Loucy (cell line): Measurements from ENCODE around the gene TBC1D2B.
"Not testable (repeated sequence)": the region's sequence is repeated elsewhere in the genome, so short reads cannot be mapped to it uniquely, and the experiment has no call there.

Experiments used
- H2AFZ ChIP-seq: fragments of 200-600 bp; sonication (generic); 2 replicates; pipeline ENCODE4 v1.6.0; 2016; ENCODE audit warnings: antibody characterized with exemption, mild to moderate bottlenecking, low read length, moderate library complexity
- H3F3A ChIP-seq: fragments of 200-600 bp; 2 replicates; pipeline ENCODE4 v1.6.0; 2016; ENCODE audit warnings: antibody characterized with exemption, low read depth, mild to moderate bottlenecking
- H3K27me3 ChIP-seq: fragments of 200-600 bp; sonication (generic); 2 replicates; pipeline ENCODE4 v1.6.1; 2014; ENCODE audit warnings: low read length, mild to moderate bottlenecking; ENCODE audit not compliant: insufficient read depth, poor library complexity, severe bottlenecking
- H3K36me3 ChIP-seq: fragments of 200-600 bp; sonication (generic); 2 replicates; pipeline ENCODE4 v1.6.1; 2016; ENCODE audit warnings: low read length; ENCODE audit not compliant: insufficient read depth
- H3K4me1 ChIP-seq: fragments of 200-600 bp; sonication (generic); 2 replicates; pipeline ENCODE4 v1.5.1; 2014; ENCODE audit warnings: low read length, mild to moderate bottlenecking; ENCODE audit not compliant: insufficient read depth, poor library complexity, severe bottlenecking
- H3K4me2 ChIP-seq: fragments of 200-600 bp; sonication (generic); 2 replicates; pipeline ENCODE4 v1.6.0; 2014; ENCODE audit warnings: antibody characterized with exemption, low read length, low read depth, mild to moderate bottlenecking; ENCODE audit not compliant: poor library complexity, severe bottlenecking
- H3K4me3 ChIP-seq: fragments of 200-600 bp; sonication (generic); 2 replicates; pipeline ENCODE4 v1.5.1; 2014; ENCODE audit warnings: low read length, mild to moderate bottlenecking, mixed read lengths; ENCODE audit not compliant: poor library complexity, severe bottlenecking
- H3K79me2 ChIP-seq: fragments of 200-600 bp; sonication (generic); 2 replicates; pipeline ENCODE4 v1.6.1; 2014; ENCODE audit warnings: low read length; ENCODE audit not compliant: insufficient read depth
- H3K9ac ChIP-seq: fragments of 200-600 bp; sonication (generic); 2 replicates; pipeline ENCODE4 v1.6.0; 2014; ENCODE audit warnings: mild to moderate bottlenecking, low read depth, low read length, moderate library complexity; ENCODE audit not compliant: poor library complexity, severe bottlenecking
- H3K9me2 ChIP-seq: fragments of 200-600 bp; sonication (generic); replicated peaks from 2 replicates; pipeline ENCODE4 v1.6.1; 2016; ENCODE audit warnings: low read depth, low read length, mixed read lengths
- H3K9me3 ChIP-seq: fragments of 200-600 bp; sonication (generic); 2 replicates; pipeline ENCODE4 v1.6.1; 2014; ENCODE audit warnings: mild to moderate bottlenecking, antibody characterized with exemption, low read length, low read depth; ENCODE audit not compliant: insufficient read depth
- H4K20me1 ChIP-seq: fragments of 200-600 bp; sonication (generic); 2 replicates; pipeline ENCODE4 v1.6.0; 2014; ENCODE audit warnings: antibody characterized with exemption, low read length, mild to moderate bottlenecking; ENCODE audit not compliant: insufficient read depth, poor library complexity, severe bottlenecking
- CTCF ChIP-seq: fragments of 200-600 bp; sonication (generic); conservative IDR thresholded peaks from 2 replicates; pipeline ENCODE4 v1.5.1; 2014; ENCODE audit warnings: mild to moderate bottlenecking, antibody characterized with exemption, low read length
- EZH2phosphoT487 ChIP-seq: fragments of 200-600 bp; IDR thresholded peaks from 2 replicates; pipeline ENCODE4 v1.6.1; 2018; ENCODE audit warnings: antibody characterized with exemption, mild to moderate bottlenecking, moderate library complexity, borderline replicate concordance

TBC1D2B gene

DNA sequence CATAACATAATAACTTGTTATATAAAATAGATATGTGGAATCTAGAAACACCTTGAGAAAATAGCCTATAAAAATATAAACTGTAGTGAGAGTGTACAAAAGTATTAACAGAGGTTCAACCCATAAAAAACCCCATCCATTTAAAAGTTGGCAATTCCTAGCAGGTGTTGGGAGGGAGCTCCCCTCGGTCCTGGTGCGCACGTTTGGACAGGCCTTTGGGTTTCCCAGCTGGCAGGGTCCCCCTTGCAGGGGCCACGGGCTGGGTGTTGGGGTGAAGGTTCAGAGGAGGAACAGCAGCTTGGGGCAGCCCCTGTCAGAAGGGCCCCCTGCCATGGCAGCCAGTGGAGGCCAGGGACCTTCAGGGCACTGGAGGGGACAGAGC, 82.0 kb downstream of the TBC1D2B start:
- H3K79me2 ChIP-seq, H2AFZ ChIP-seq, H3K9me2 ChIP-seq, H3K9ac ChIP-seq, H3K4me3 ChIP-seq, H4K20me1 ChIP-seq, H3K4me2 ChIP-seq, H3K27me3 ChIP-seq, H3K9me3 ChIP-seq, H3F3A ChIP-seq: not testable (repeated sequence)
- peaks cover 44% of the 10 kb centered on the region; the same call in 1 of the 2 replicates for H3K36me3 ChIP-seq
- peaks cover 24% of the 10 kb centered on the region for H3K4me1 ChIP-seq

DNA sequence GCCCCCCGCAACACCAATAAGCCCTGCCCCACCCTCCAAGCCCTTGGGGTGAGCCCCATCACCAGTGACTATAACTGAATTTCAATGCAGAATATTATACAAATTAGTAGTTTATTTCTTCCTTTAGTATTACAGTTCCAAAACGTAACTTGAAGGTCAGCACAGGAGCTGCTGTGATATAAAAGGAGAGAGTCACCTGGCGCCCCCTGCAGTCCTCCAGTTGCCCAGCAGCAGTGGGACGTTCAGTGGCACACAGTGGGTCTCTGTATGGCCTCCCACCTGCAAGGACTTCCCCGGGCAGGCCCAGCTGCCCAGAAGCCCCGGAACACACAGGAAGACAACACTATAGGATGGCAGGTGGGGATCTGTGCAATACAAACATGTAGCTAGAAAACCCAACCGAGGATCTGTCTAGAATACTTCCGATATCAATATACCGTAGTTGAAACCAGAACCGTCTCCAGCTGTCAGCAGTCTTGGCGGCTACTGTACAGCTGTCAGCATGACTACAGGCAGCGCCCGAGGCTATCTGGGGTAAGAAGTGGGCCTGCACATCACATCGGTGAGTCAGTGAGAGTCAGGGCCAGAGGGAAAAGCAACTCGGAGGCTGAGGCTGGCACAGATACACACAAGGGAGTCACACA, 82.5 kb downstream of the TBC1D2B start:
- H3K79me2 ChIP-seq, H3K4me3 ChIP-seq, H3K4me2 ChIP-seq, H4K20me1 ChIP-seq, H2AFZ ChIP-seq, H3K27me3 ChIP-seq, H3K9me2 ChIP-seq, H3K9me3 ChIP-seq, H3F3A ChIP-seq, H3K9ac ChIP-seq: not testable (repeated sequence)
- Histone ChIP-seq H3K36me3 (peaks cover 38% of the 10 kb centered on the region; the same call in 1 of the 2 replicates), H3K4me1 (peaks cover 29% of the 10 kb centered on the region)
- TF ChIP-seq CTCF = peak; percentile 43

DNA sequence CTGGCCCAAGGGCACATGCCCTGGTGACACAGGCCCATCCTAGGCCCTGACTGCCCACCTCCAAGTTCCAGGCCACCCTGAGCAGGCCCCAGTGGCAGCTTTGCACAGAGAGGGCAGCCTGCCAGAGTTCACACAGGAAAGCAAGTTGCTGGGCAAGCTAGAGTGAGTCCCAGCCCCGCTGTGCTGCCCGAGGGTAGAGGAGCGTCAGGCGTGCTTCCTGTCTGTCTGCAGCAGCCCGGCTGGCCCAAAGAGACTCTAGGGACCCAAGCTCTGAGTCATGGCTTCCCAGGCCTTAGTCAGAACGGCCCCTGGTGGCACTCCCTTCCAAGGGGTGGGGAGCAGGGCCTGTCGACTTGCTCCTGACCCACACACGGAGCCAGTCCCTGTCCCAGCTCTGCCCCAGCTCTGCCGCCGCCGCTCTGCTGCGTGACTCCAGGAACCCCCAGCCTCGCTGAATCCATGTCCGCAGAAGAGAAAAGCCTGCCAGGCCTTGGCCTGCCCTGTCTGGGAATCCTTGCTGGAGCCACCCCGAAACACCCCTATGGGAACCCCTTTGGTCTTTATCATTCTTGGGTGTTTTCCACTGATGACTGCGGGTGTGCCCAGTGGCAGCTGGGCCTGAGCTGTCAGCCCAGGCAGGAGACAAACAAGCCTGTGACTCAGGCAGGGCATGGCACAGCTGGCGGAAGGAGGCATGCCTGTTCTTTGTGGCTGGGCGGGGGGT, 83.4 kb downstream of the TBC1D2B start:
- not testable (repeated sequence) for H3K9me2 ChIP-seq, H3K27me3 ChIP-seq, H3K79me2 ChIP-seq, H3K4me3 ChIP-seq, H3F3A ChIP-seq, H4K20me1 ChIP-seq, H3K9me3 ChIP-seq, H2AFZ ChIP-seq
- Histone ChIP-seq H3K9ac (peak overlapping the region; percentile 10), H3K4me2 (peak overlapping the region; percentile 33), H3K36me3 (peaks cover 30% of the 10 kb centered on the region; the same call in 1 of the 2 replicates), H3K4me1 (peaks cover 36% of the 10 kb centered on the region)

DNA sequence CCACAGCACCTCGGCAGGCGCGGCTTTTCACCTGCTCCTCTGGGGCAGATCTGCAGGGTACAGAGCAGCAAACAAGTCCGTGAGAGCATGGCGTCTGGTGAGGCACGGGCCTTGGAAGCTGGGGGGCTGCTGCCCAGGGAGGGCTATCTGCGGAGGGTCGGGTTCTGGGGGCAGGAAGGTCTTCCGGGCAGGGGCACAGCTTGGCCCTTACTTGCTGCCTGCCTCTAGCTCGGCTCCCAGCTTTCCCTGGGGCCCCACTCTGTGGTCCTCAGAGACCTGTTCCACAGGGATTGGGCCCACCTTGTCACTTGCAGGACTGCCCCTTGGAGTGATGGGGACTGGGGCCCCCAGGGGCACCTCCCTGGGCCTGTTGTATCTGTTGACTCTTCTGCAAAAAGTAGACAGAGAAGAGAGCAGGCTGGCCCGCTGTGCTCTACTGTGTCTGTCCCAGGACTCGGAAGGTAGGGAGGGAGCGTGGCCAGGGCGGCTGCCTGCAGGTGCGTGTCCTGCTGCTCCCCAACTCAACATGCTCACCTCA, 84.1 kb downstream of the TBC1D2B start:
- Histone ChIP-seq H3K9ac (peak overlapping the region; percentile 10), H3F3A (0 out of 2 replicates have a peak, but pooled peaks cover 2% of the 10 kb centered on the region), H3K36me3 (peaks cover 23% of the 10 kb centered on the region; the same call in 1 of the 2 replicates), H3K4me3 (no peak overlapping the region), H3K79me2 (no peaks in the 10 kb centered on the region), H3K4me1 (peaks cover 36% of the 10 kb centered on the region), H4K20me1 (peaks cover 5% of the 10 kb centered on the region), H3K4me2 (peak overlapping the region; percentile 33), H3K27me3 (no peaks in the 10 kb centered on the region), H3K9me3 (no peaks in the 10 kb centered on the region), H2AFZ (no peak overlapping the region), H3K9me2 (no peaks in the 10 kb centered on the region)
- no peak for TF ChIP-seq EZH2phosphoT487
- TF ChIP-seq CTCF = no peak
